ENCODE measurements around the gene RTP1. TPM values are rescaled to one million over a fixed set of nuclear protein-coding genes. Genes with fewer than 3 reads are reported as not detected.

Gene RTP1
- total RNA-seq, 1 donor from 2014 or later = not detected

GRCh38 chr3:187212705-187213104, 15.4 kb downstream of the RTP1 start:
- TF ChIP-seq CTCF (conservative IDR thresholded peaks at IDR 0.05) = no peak
- DNase-seq (ENCODE audit: low read depth, low spot score) = no peak
- Mint-ChIP-seq H3K27me3 (ENCODE audit: low read depth) (no peaks in the 10 kb centered on the region), H3K27ac (ENCODE audit: unreplicated experiment) (no peak overlapping the region), H3K4me1 (peaks cover 7% of the 10 kb centered on the region), H3K4me3 (no peak overlapping the region), H3K9me3 (peaks cover 6% of the 10 kb centered on the region), H3K36me3 (ENCODE audit: low read depth) (peaks cover 3% of the 10 kb centered on the region)

DNA sequence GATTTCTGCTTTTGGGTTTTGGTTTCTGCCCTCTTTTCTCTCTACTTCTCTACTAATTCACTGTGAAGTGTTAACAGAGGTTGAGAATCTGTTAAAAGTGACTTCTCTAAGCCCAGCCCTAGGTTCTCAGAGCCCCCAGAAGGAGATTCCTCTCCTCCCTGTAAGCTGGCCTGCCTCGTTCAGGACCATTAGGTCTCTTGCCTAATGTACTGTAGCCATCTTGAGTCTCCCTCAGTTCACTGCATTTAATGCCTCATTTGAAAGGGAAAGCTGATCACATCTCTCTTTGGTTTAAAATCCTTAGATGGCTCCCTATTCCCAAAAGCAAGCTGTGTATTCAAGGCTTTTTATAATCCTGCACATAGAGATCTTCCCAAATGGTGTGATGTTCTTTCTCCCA, 16.3 kb downstream of the RTP1 start:
- Mint-ChIP-seq H3K4me1 (peaks cover 7% of the 10 kb centered on the region), H3K36me3 (ENCODE audit: low read depth) (no peaks in the 10 kb centered on the region), H3K27me3 (ENCODE audit: low read depth) (no peaks in the 10 kb centered on the region), H3K4me3 (no peak overlapping the region), H3K9me3 (peaks cover 6% of the 10 kb centered on the region), H3K27ac (ENCODE audit: unreplicated experiment) (peak overlapping the region; percentile 8)
- DNase-seq (ENCODE audit: low read depth, low spot score) = no peak
- TF ChIP-seq CTCF (conservative IDR thresholded peaks at IDR 0.05) = no peak

DNA sequence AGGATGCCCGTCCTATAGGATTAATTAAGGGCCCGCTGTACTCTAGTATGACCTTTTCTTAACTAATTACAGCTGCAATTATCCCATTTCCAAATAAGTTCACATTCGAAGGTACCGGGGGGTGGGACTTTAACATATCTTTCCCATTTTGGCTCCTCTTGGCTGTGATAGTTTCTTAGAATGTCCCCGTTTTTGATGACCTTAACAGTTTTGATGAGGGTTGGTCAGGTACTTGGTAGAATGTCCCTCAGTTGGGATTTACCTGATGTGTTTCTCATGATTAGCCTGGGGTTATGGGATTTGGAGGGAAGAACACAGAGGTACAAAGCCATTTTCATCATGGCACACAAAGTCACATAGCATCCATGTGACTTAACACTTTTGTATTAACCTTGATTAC, 18.2 kb downstream of the RTP1 start:
- DNase-seq (ENCODE audit: low read depth, low spot score) = no peak
- TF ChIP-seq CTCF (conservative IDR thresholded peaks at IDR 0.05) = no peak
- Mint-ChIP-seq H3K4me3 (no peak overlapping the region), H3K9me3 (peaks cover 6% of the 10 kb centered on the region), H3K27me3 (ENCODE audit: low read depth) (no peaks in the 10 kb centered on the region), H3K27ac (ENCODE audit: unreplicated experiment) (no peak overlapping the region), H3K36me3 (ENCODE audit: low read depth) (no peaks in the 10 kb centered on the region), H3K4me1 (peaks cover 1% of the 10 kb centered on the region)

- Mint-ChIP-seq H3K27me3 (ENCODE audit: low read depth) (no peaks in the 10 kb centered on the region), H3K4me3 (no peak overlapping the region), H3K4me1 (no peaks in the 10 kb centered on the region), H3K9me3 (no peaks in the 10 kb centered on the region), H3K36me3 (ENCODE audit: low read depth) (no peaks in the 10 kb centered on the region), H3K27ac (ENCODE audit: unreplicated experiment) (no peak overlapping the region)
- DNase-seq (ENCODE audit: low read depth, low spot score) = no peak
- no peak for TF ChIP-seq CTCF (conservative IDR thresholded peaks at IDR 0.05)
Measured at GRCh38 chr3:187222801-187223200, 25.5 kb downstream of the RTP1 start.

- Mint-ChIP-seq H3K36me3 (ENCODE audit: low read depth) (no peaks in the 10 kb centered on the region), H3K27ac (ENCODE audit: unreplicated experiment) (no peak overlapping the region), H3K27me3 (ENCODE audit: low read depth) (peaks cover 4% of the 10 kb centered on the region), H3K9me3 (no peaks in the 10 kb centered on the region), H3K4me3 (no peak overlapping the region), H3K4me1 (no peaks in the 10 kb centered on the region)
- DNase-seq (ENCODE audit: low read depth, low spot score) = no peak
- no peak for TF ChIP-seq CTCF (conservative IDR thresholded peaks at IDR 0.05)
Measured at GRCh38 chr3:187223799-187224198, 26.5 kb downstream of the RTP1 start.

Measured in neural crest cell (in vitro differentiated cells).